Measurements from ENCODE around the gene KLHL29.

The KLHL29 gene

DNA sequence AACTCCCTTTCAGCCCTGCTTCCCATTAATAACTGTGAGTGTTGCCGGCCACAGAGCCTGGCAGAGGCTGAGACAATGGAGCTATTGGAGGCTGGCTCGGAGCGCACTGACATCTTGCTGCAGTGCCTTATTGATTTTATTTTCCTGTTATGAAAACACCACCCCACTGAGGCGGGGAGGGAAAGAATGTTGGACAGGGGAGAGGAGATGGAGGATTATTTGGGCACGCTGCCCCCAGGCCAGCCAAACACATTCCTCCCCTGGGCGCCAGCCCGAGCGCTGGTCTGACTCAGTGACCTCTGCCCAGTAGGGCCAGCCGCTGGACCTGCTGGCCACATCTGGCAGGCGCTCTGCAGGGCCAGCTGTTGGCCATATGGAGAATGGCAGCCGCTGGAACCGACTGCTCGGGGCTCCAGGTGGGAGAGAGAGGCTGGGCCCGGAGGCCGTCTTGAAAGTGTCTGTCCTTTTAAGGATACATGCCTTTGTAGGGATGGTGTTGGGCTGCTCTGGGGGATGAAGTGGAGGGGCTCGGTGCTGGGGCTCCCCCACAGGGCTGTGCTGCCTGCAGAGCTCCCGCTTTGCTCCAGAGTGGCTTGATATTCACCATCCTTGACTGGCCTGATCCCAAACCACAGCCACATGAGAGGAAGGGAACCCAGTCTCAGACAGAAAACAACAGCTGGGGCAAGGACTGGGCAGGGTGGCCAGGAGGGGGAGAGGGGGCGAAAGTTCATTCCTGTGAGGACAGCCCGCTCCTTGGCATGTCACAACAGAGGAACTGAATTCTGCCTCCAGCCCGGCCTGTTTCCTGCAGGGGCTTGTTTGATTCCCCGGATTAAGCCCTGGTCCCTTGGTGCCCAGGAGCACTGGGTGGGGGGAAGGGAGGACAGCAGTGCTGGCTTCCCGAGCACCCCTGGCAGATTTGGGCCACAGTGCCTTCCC, 179.0 kb downstream of the KLHL29 start:
- H3K4me3 ChIP-seq (ENCODE audit: low read depth, low read length): no peak overlapping the region

DNA sequence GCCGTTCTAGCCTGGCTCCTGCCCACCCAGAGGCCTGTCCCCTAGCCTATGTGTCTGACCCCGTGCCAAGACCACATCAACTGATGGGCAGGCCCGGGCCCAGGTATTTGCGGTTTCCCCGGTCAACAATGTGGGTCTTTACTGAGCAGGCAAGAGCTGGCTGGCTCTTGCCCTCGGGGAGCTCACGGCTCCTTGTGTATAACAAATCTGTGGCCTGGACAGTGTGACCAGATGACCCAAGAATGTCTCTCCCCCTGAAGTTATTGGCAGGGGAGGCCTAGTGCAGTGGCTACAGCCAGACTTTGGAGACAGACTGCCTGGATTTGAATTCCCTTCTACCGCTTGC, 179.6 kb downstream of the KLHL29 start:
- H3K4me3 ChIP-seq (ENCODE audit: low read depth, low read length): no peak overlapping the region

DNA sequence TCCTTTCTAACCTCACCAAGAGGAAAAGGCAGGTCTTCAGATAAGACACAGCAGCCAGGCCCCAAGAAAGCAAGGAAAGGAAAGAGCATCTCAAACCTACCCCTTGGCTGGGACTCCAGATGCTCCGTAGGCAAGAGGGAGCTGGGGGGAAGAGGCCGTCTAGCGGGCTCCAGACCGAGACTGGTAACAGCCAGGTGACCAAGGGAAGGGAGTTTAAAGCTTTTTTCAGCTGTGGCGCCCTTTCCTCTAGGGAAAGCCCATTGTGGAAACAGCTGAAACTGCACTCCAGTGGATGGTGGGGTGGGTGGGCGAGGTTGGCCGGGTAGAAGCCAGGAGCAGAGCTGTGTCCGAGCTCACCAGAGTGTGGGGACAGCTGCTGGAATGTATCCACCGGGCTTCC, 180.4 kb downstream of the KLHL29 start:
- no peak overlapping the region for H3K4me3 ChIP-seq (ENCODE audit: low read depth, low read length)

DNA sequence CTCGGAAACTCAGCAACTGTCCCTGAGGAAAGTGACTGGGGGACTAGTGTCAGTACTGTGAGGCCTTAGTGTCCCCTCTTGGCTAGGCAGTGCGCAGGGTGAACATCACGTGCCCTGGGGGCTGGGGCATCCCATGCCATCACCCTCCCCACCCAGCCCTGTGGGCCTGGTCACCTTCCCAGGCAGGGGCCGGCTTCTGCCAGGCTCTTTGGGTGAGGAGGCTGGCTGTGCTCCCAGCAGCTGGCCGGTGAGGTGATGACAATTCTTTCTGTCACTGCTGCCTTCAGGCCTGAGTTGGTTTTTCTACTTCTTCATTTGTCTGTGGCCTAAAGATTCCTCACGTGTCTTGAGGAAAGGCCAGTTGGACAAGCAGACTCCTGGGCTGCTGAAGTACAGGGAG, 180.8 kb downstream of the KLHL29 start:
- no peak overlapping the region for H3K4me3 ChIP-seq (ENCODE audit: low read depth, low read length)

DNA sequence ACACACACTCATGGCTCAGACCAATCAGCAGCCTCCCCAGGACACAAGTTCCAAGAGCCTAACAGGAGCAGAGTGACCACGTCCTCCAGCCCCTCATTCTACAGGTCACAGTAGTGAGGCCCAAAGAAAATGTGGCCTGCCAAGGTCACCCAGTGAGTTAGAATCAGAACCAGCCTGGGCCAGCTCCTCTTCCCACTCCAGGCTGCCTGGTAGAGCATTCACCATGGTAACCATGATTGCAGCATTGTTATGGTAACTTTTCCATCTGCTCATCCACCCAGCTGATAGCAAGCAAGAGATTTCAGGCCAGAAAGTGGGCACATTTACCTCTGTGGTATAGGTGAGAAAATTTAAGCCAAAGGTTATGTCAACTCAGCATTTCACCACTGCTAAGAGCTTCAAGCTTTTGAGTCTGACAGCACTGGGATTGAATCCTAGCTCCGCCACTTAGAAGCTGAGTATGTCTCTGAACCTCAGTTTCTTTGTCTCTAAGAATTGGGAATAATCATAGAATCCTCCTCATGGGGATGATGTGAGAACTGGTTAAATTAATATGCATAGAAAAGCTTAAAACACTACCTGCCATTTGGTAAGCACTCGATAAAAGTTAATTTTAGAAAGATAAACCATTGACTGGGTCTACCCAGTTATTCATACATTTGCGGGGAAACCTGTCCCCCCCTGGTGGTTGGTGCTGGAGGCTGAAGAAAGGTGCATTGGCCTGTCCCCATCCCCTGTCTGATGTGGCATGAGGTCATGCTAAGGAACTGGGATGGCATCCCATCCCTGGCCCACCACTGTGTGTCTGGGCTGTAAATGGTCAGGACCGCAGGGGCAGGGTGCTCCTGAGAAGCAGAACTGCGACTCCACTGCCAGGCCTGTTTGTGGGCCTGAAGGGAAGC, 181.5 kb downstream of the KLHL29 start:
- H3K4me3 ChIP-seq (ENCODE audit: low read depth, low read length): no peak overlapping the region

DNA sequence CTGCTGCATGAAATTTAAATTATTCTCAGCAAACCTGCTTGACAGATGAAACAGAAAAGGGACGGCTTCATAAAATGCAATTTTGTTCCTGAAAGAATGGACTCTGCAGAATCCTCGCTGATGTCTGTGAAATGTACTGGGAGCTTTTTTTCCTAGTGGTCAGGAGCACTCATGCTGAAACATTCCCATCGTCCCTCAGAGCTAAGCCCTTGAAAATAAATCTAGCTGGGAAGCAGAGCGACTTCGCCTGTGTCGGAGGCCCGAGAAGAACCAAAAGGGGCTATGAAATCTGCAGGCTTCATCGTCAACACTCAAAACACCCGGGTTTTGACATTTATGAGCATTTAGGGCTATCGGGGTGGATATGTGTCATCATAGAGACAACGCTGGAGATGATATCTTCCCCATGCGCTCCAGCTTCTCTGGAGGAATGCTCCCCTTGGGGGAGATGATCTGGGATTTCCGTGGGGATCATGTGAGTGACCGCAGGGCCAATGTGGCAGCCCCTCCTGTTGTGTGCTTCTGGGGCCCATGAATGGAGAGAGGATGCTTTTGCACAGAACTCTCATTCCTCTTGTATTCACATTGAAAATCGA, 182.3 kb downstream of the KLHL29 start:
- H3K4me3 ChIP-seq (ENCODE audit: low read depth, low read length): no peak overlapping the region

DNA sequence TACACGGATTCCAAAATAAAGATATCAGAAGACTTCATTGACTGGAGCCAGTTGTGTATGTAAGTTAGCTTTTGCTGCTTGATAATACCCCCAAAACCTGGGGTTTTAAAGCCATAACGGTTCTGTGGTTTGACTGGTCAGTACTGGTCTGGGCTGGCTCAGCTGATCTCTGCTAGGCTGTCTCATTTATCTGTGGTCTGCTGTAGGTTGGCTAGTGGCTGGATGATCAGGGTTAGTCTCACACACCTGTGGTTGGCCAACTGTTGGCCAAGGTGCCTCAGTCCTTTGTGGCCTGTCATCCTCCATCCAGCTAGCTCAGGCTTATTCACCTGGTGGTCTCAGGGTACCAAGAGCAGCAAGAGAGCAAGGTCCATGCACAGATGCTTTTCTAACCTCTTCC, 183.2 kb downstream of the KLHL29 start:
- H3K4me3 ChIP-seq (ENCODE audit: low read depth, low read length): no peak overlapping the region

DNA sequence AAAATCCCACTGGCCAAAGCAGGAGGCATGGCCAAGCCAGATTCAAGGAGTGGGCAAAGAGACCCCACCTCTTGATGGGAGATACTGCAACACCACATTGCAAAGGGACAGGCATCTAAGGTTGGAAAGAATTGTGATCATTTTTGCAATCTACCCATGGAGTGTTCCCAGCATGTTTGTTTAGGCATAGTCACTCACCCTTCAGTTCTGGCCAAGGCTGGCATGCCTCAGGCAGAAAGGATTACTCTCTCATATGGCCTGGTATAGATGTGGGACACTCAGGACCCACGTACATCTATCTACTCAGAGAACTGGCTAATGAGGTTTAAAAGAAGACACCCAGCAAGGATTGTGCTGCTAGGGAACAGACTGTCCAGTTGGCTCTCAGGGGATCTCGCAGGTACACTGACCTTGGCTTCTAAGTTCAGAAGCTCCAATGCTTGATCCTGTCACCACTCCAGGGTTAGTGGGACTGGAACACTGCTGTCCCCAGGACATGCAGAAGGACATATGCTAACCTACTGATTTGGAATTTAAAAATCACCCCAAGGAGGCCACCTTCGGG, 183.7 kb downstream of the KLHL29 start:
- H3K4me3 ChIP-seq (ENCODE audit: low read depth, low read length): no peak overlapping the region

DNA sequence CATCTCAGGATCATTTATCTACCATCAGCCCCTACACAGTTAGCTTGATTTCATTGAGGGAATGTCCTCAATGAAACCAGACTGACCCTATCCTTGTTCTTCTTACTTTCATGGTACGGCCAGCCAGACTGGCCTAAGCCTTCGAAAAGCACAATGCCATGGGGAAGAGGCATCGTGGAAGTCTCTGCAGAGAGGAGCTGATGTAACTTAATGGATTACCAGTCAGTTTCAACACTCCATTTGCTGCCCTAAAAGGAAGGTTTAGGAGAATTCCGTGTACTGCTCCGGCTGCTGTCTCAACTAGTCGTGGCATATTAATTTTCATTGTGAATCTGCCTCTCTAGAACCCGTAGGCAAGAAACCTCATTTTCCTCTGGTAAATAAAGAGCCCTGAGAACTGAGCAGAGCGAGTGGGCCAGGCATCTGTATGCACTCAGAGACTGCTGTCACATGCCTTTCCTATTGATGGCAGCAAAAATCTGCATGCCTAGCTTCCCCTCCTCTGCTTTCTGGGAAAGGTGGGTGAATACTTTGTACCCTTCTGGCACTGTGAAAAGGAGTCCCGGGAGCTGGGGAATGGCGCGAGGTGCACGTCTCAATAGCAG, 184.9 kb downstream of the KLHL29 start:
- H3K4me3 ChIP-seq (ENCODE audit: low read depth, low read length): no peak overlapping the region

DNA sequence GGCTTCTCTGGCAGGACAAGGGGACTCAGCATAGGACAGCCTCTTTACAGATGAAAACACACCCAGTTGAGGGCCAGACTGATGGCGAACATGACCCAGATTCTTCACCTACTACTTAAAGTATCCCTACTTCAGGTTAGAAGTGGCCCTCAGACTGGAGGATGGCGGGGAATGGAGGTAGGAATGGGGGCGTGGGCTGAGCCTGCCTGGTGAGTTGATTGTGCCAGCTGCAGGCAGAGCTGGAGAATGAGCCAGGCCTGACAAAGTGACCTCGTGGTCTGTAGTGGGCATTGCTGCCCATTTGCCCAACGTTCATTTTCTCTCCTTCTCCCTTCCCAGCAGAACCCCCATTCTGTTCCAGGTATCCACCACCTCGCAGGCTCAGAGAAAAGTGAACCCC, 186.1 kb downstream of the KLHL29 start:
- H3K4me3 ChIP-seq (ENCODE audit: low read depth, low read length): no peak overlapping the region

DNA sequence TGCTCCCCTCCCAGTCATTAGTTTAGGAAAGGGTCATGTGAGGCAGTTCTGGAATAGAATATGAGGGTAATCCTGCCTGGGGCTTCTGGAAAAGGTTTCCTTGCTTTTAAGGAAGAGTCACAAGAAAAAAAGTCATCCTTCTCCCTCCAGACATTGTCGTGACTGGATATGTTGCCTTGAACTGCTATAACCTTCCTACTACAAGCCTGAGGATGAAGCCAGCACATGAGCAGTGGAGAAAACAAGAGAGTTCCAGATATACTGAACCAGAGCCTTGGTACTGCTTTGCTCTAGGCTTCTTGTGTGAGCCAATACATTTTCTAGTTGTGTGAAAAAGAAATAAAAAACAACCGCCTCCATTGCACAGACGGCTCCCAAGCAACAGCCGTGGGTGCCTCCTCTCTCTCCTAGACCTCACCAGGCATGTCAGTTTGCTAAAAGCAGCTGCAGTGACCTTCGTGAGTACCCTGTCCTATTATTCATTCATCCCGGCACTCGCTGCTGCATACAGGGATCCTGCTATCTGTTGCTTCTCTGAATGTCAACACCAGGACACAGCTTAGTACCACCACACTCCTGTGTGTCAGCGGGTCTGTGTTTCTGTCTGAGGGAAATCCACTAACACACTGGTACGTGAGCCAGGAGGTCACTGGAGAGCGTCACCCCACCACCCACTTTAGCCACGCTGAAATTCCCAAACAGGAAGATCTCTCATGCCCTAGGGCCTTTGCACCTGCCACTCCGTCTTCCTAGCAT, 186.7 kb downstream of the KLHL29 start:
- H3K4me3 ChIP-seq (ENCODE audit: low read depth, low read length): no peak overlapping the region

DNA sequence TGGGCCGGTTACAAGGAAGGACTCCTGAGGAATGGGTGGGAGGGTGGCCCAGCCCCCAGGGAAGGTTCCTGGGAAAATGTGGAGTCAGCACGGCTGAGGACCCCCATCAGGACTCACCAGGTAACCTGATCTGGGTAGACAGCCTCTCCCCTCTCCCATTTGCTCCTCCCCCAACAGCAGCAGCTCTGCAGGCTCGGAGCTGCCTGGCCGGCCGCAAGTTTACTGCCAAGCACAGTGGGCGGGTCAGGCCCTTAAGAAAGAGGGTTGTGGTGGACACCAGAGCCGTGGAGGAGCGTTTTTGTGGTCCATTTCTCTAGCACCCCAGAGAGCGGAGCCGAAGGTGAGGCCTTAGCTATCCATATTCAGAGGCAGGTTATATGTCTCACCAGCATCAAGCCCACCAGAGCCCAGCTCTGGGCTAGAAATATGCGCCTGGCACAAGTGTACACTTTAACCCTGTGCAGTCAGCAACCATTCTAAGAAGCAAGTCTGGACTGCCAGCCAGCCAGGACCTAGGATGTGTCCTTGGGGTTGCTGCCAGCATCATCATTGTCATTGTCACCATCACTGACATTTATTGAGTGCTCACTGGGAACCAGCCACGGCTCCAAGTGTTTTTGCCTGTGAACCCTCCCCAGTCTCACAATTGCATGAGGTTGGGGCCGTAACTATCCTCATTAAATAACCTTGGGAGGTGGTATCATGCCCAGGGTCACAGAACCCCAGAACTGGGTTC, 190.1 kb downstream of the KLHL29 start:
- no peak overlapping the region for H3K4me3 ChIP-seq (ENCODE audit: low read depth, low read length)

DNA sequence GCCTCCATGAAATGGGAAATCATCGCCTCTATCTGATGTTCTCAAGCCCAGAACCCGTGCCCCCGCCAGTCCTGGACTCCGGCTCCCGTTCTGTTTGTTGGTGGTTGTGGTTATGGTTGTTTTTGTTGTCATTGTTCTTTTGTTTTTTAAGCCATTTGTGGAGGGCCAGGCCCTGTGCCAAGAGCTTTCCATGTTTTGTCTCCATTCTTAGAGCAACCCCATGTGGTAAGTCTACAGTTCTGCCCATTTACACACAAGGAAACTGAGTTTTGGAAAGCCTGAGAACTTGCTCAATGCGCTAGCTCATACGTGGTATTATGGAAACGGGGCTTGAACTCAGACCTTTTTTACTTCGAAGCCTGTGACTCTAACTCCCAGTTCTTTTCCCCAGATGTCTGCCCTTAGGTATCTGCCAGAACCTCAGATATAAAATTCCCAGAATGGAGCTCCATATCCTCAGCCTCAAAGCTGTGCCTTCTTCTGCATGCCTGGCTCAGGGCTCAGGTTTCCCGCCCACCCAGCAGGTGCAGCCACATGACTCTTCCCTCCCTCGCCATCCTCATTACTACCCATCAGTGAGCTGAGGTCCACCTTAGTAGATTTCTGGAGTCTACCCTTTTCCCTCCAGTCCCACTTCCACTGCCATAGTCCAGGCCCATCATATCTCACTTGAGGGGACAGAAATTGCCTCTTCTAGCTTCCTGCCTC, 194.1 kb downstream of the KLHL29 start:
- H3K4me3 ChIP-seq (ENCODE audit: low read depth, low read length): no peak overlapping the region

DNA sequence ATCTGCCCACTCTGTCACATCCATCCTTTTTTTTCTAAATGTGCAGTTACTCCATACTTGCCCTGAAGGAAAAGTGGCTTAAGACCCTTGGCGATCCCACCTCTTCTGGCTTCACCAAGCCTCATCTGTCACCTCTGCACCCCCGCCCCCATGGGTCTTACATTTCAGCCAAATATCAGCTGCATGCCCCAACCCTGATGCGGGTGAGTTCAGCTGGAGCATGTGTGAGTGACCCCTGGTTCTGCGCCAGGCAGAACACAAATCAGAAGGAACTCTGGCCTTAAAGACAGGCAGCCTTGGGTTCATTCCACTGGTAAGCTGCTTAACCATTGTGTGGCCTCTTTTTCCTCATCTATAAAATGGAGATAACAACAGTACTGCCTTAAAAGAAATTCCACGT, 194.7 kb downstream of the KLHL29 start:
- no peak overlapping the region for H3K4me3 ChIP-seq (ENCODE audit: low read depth, low read length)

DNA sequence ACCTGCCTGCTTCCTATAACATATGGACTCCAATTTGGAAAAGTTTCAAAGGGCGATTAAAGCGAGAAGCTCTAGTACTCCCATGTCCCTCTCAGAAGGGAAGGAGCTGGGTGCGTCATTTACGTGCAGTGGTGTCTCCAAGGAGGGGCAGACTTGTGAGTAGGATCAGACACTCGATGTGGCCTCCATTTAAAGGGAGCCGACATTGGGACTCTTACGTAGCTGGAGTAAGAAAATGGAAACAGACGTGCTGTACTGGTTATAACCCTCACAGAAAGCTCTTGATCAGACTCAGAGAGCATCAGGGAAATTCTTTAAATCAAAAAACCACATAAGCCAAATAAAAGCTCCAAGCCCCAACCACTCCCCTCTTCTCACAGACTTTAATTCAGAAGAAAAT, 198.5 kb downstream of the KLHL29 start:
- no peak overlapping the region for H3K4me3 ChIP-seq (ENCODE audit: low read depth, low read length)

DNA sequence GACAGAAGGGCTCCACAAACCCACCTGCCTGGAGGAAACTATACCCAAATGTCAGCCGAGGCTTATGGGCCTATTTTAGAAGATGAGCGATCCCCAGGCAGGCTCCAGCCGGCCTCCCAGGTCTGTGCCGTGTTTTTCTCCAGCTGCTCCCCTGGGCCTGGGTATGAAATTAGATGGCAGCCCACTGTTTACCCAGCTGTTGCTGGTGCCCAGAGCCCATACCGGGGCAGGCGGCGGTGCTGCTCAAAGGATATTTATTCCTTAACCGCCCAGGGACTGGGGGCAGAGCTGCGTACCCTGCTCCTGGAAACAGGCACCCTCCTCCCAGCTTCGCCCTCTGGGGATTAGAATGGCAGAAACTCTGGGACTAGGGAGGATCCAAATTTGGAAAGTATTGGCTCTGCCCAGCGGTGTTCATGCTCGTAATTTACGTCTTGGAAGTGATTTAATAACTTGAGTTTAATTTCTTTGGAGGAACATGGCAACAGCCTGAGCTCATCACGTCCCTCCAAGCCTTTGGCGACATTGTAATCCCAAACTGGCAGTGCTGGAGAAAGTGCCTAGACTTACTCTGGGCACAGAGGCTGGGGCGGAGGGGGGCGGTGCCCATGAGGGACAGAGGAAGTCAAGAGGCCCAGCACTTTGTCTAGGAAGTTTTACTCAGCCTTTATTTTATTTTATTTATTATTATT, 199.2 kb downstream of the KLHL29 start:
- H3K4me3 ChIP-seq (ENCODE audit: low read depth, low read length): no peak overlapping the region

DNA sequence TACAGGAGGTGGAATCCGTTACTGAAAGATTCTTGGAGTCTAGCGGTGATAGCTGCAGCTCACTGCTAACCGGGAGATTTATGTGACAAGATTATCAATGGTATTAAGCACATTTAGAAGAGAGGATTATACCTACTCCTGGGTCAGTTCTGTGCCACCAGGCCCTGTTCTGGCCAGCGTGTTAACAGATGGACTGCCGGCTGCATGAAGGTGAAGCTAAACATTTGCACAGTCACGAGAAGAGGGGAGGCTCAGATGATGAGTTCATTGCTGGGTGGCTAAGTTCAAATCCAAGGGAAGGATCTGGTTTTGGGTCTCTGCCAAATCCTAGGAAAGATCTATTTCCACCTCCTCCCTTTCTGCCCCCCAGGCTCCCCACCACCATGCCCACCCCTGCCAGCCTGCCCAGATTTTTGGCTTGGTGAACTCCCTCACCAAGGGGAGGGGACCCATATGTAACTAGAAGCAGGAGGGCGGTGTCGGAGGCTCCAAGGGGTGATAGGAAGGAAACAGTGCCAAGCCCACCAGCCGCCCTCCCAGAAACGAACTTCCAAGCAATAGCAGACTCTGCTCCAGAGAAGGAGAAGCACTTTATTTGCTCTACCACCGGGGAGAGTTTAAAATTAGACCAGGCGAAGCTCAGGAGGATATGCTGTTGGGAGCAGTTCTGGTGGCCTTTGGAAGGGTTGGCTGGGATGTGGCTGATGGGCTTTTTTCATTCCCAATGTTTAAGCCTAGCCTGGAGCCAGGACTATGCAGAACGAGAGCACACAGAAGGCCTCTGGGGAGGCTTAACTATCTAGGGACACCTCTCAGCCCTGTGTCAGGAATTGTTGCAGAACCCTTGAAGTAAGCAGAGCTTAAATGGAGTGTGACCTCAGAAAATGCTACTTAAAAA, 200.5 kb downstream of the KLHL29 start:
- no peak overlapping the region for H3K4me3 ChIP-seq (ENCODE audit: low read depth, low read length)

All from iPS-11a (cell line).